Suprapubic skin (tissue), 4 donors: ENCODE data around the gene SUPT7L. TPM values are rescaled to one million over a fixed set of nuclear protein-coding genes. Genes with fewer than 3 reads are reported as not detected.

Source experiments
- DNase-seq, 2 donors: peaks; one replicate each; pipeline ENCODE4 v3.0.0-alpha.2; 2019; ENCODE audit warnings: low spot score in 2 of 2
- H3K27ac ChIP-seq: fragments of 200-600 bp; sonication (generic); one replicate; pipeline ENCODE4 v1.5.1; 2019
- H3K27me3 ChIP-seq: fragments of 200-600 bp; sonication (generic); one replicate; pipeline ENCODE4 v1.5.1; 2019
- H3K36me3 ChIP-seq: fragments of 200-600 bp; sonication (generic); one replicate; pipeline ENCODE4 v1.5.1; 2019
- H3K4me1 ChIP-seq: fragments of 200-600 bp; sonication (generic); one replicate; pipeline ENCODE4 v1.5.1; 2019
- H3K4me3 ChIP-seq: fragments of 200-600 bp; sonication (generic); one replicate; pipeline ENCODE4 v1.5.1; 2019; ENCODE audit warnings: mild to moderate bottlenecking
- H3K9me3 ChIP-seq: fragments of 200-600 bp; sonication (generic); one replicate; pipeline ENCODE4 v1.5.1; 2019
- EP300 ChIP-seq: sonication (generic); formaldehyde crosslinking; IDR thresholded peaks from one replicate; pipeline ENCODE4 v1.6.1; 2017; ENCODE audit warnings: antibody characterized with exemption
- POLR2A ChIP-seq, 2 donors: fragments of 450-650 bp; IDR thresholded peaks; one replicate each; pipeline ENCODE4 v1.6.1; 2017; ENCODE audit warnings: antibody characterized with exemption in 2 of 2, mild to moderate bottlenecking in 2 of 2, moderate library complexity in 2 of 2
- POLR2AphosphoS5 ChIP-seq, 3 donors: sonication (generic); formaldehyde crosslinking; IDR thresholded peaks; one replicate each; pipeline ENCODE4 v1.6.1; 2017; ENCODE audit warnings: antibody characterized with exemption in 3 of 3
- WGBS: methylation state at CpG from one replicate; pipeline ENCODE4 v1.1.5; 2018; 5-methylcytosine and 5-hydroxymethylcytosine counted together
- total RNA-seq, 4 donors: library from RNA; depleted of rRNA; stranded (reverse); fragments of >200 nt; gene quantifications; one replicate each; pipeline ENCODE4 v1.1.0, GENCODE V29; 2016
- TF ChIP-seq, protein P1 (sequence below), 2 donors: fragments of 200-600 bp in 1 of 2; fragments of 450-650 bp in 1 of 2; sonication (generic) in 1 of 2; IDR thresholded peaks; one replicate each; pipeline ENCODE4 v1.5.1; 2016 to 2019; ENCODE audit warnings: antibody characterized with exemption in 2 of 2, mild to moderate bottlenecking in 1 of 2, moderate library complexity in 1 of 2

SUPT7L gene
- total RNA-seq, 4 donors from 2014 or later, result 17.0 to 27.3 (median 22.2) TPM

DNA sequence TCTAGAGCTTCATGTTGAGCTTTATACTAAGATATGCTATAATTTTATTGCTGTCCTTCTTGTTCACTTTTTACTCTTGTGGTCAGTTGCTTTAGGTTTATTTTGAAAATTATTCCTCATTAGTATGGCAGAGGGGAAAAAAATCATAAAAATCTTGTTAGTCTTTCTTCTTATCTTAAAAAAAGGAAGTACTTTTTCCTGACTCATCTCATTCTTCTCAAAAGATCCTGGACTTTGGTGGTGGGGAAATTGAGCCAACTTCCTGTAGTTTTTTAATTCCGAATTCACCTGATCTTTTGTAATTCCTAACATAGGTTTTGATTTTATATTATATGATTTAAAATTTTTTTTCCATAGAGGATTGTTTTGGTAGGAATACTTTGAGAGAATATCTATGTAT is 4.0 kb upstream of the SUPT7L start:
- H3K27ac ChIP-seq, result no peak overlapping the region
- H3K9me3 ChIP-seq, result no peaks in the 10 kb centered on the region
- no peak for DNase-seq
- WGBS, result 71% methylated on average over 1 of the region's 1 CpG
- no peaks in the 10 kb centered on the region for H3K27me3 ChIP-seq
- H3K4me3 ChIP-seq, result no peak overlapping the region
- TF ChIP-seq EP300, result no peak
- TF ChIP-seq POLR2A (IDR thresholded peaks at IDR 0.05), result no peak
- TF ChIP-seq POLR2AphosphoS5 (IDR thresholded peaks at IDR 0.05), result no peak
- TF ChIP-seq, protein P1, sequence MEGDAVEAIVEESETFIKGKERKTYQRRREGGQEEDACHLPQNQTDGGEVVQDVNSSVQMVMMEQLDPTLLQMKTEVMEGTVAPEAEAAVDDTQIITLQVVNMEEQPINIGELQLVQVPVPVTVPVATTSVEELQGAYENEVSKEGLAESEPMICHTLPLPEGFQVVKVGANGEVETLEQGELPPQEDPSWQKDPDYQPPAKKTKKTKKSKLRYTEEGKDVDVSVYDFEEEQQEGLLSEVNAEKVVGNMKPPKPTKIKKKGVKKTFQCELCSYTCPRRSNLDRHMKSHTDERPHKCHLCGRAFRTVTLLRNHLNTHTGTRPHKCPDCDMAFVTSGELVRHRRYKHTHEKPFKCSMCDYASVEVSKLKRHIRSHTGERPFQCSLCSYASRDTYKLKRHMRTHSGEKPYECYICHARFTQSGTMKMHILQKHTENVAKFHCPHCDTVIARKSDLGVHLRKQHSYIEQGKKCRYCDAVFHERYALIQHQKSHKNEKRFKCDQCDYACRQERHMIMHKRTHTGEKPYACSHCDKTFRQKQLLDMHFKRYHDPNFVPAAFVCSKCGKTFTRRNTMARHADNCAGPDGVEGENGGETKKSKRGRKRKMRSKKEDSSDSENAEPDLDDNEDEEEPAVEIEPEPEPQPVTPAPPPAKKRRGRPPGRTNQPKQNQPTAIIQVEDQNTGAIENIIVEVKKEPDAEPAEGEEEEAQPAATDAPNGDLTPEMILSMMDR (IDR thresholded peaks at IDR 0.05), result no peak
- H3K36me3 ChIP-seq, result peaks cover 46% of the 10 kb centered on the region
- H3K4me1 ChIP-seq, result peaks cover 25% of the 10 kb centered on the region

DNA sequence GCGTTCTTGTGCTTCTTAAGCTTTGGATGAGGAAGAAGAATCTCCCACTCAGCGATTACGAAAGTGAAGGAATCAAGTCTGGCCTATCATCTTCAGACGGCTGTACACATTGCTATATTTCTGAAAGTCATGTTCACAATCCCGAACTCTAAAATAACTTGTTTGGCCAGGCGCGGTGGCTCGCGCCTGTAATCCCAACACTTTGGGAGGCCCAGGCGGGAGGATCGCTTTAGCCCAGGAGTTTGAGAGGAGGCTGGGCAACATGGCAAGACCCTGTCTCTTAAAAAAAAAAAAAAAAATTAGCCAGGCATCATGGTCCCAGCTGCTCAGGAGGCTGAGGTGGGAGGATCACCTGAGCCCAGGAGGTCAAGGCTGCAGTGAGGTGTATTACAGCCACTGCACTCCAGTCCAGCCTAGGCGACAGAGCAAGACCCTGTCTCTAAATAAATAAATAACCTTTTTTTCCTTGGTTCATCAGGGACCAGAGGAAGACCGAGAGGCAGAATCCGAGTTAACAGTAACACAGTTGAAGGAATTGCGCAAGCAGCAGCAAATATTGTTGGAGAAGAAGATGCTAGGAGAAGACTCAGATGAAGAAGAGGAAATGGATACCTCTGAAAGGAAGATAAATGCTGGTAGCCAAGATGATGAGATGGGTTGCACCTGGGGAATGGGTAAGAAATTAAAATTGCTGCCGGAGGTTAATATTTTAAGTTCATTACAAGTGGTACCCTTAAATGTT is 1.4 kb upstream of the SUPT7L start:
- no peaks in the 10 kb centered on the region for H3K9me3 ChIP-seq
- no peak for TF ChIP-seq POLR2AphosphoS5 (IDR thresholded peaks at IDR 0.05)
- no peak for TF ChIP-seq POLR2A (IDR thresholded peaks at IDR 0.05)
- no peak for TF ChIP-seq EP300
- TF ChIP-seq, protein P1 (IDR thresholded peaks at IDR 0.05), result no peak
- H3K4me1 ChIP-seq, result peaks cover 28% of the 10 kb centered on the region
- H3K27ac ChIP-seq, result no peak overlapping the region
- no peaks in the 10 kb centered on the region for H3K27me3 ChIP-seq
- peaks cover 49% of the 10 kb centered on the region for H3K36me3 ChIP-seq
- 88% methylated on average over 16 of the region's 16 CpGs for WGBS
- DNase-seq, result no peak
- H3K4me3 ChIP-seq, result peak overlapping the region; percentile 61

DNA sequence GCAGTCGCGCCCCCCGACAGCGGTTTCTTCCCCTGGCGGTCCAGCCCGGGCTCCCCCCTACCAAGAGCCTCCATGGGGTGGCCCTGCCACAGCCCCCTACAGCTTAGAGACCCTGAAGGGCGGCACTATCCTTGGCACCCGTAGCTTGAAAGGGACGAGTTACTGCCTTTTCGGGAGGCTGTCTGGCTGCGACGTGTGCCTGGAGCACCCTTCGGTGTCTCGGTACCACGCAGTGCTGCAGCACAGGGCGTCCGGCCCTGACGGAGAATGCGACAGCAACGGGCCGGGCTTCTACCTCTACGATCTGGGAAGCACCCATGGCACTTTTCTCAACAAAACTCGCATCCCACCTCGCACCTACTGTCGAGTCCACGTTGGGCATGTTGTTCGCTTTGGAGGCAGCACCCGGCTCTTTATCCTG is 750 bp upstream of the SUPT7L start:
- Histone ChIP-seq H3K4me3 (peak overlapping the region; percentile 61), H3K9me3 (no peaks in the 10 kb centered on the region), H3K27me3 (no peaks in the 10 kb centered on the region), H3K36me3 (peaks cover 48% of the 10 kb centered on the region), H3K27ac (peak overlapping the region; percentile 94), H3K4me1 (peaks cover 28% of the 10 kb centered on the region)
- WGBS, result 9% methylated on average over 8 of the region's 28 CpGs
- TF ChIP-seq, protein P1 (IDR thresholded peaks at IDR 0.05), result no peak
- TF ChIP-seq POLR2AphosphoS5 (IDR thresholded peaks at IDR 0.05), result no peak
- TF ChIP-seq POLR2A (IDR thresholded peaks at IDR 0.05), result no peak
- no peak for TF ChIP-seq EP300
- no peak for DNase-seq

DNA sequence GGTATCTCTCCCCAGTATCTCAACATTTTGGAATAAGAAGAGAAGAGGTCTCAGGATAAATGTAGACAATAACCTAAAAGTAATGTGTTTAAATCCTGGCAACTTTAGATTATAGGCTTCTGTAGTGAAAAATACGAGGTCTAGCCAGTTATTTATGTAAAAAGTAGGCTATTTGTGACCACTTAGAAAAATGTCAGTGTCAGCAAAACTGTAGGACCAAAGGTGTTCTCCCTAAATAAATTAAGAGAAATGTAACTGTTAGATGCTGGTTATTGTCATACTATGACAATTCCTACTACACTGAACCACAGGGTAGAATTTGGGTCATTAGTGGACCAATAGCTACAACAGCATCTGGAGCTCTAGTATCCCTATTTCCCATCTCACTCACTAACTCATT is 2.0 kb downstream of the SUPT7L start:
- peaks cover 25% of the 10 kb centered on the region for H3K4me1 ChIP-seq
- no peak for DNase-seq
- no peak overlapping the region for H3K4me3 ChIP-seq
- 83% methylated on average over 1 of the region's 1 CpG for WGBS
- no peak overlapping the region for H3K27ac ChIP-seq
- no peaks in the 10 kb centered on the region for H3K27me3 ChIP-seq
- TF ChIP-seq EP300 (no peak), POLR2A (IDR thresholded peaks at IDR 0.05) (no peak), POLR2AphosphoS5 (IDR thresholded peaks at IDR 0.05) (no peak)
- TF ChIP-seq, protein P1 (IDR thresholded peaks at IDR 0.05), result no peak
- H3K36me3 ChIP-seq, result peaks cover 39% of the 10 kb centered on the region
- no peaks in the 10 kb centered on the region for H3K9me3 ChIP-seq

DNA sequence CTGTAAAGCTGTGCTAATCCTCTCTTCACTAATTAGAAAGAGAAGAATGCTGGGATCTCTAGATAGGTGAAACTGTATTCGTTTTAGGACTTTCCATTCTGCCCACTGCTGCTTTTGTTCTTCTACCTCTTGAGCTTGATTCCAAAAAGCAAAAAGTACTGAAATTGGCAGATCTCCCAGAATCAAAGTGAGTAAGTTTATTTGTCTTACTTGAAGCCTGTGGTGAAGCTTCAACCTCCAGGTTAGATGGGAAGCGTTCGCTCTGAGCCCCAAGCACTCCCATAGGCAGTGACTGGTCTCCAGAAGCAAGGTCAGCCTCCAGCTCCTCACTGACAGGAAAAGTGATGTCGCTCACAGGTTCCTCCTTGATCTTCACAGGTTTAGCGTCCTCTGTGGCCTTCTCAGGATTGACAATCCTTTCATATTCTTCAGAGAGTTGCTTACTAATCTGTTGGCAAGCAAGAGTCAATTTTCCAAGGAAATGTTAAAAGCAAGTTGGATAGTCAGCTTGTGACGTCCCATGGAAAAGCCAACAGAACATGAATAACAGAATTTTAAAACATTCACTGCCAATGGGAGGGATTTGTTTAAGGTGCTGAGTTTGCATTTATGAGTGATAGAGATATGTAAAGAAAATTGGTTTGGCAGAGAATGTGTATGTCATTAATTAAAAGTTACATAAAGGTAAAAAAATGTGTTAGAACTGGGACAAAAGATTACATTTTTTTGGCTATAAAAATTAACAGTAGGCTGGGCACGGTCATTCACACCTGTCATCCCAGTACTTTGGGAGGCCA is 8.1 kb downstream of the SUPT7L start:
- H3K27ac ChIP-seq, result no peak overlapping the region
- H3K9me3 ChIP-seq, result no peaks in the 10 kb centered on the region
- 82% methylated on average over 7 of the region's 7 CpGs for WGBS
- no peak overlapping the region for H3K4me3 ChIP-seq
- H3K27me3 ChIP-seq, result no peaks in the 10 kb centered on the region
- TF ChIP-seq, protein P1 (IDR thresholded peaks at IDR 0.05), result no peak
- no peak for TF ChIP-seq POLR2AphosphoS5 (IDR thresholded peaks at IDR 0.05)
- TF ChIP-seq POLR2A (IDR thresholded peaks at IDR 0.05), result no peak
- no peak for TF ChIP-seq EP300
- peaks cover 87% of the 10 kb centered on the region for H3K36me3 ChIP-seq
- DNase-seq, result no peak
- H3K4me1 ChIP-seq, result no peaks in the 10 kb centered on the region
